HCT116 (cell line): ENCODE data around the gene DIPK1A. TPM values are rescaled to one million over a fixed set of nuclear protein-coding genes. Genes with fewer than 3 reads are reported as not detected.

Experiments used
- ATAC-seq: fragments of 200-7000 bp; cut with Tn5 transposase; 2 replicates; pipeline ENCODE4 v1.9.1; 2020; ENCODE audit warnings: mild to moderate bottlenecking, moderate library complexity
- BruUV-seq: library from RNA; stranded (reverse); fragments of 400-500 nt; replicated peaks from 2 replicates; lab custom pipeline; 2021; lab: Mats Ljungman, UMichigan
- CTCF ChIA-PET: fragments of 300-600 bp; sonication (Branson Sonifier 250); formaldehyde crosslinking; loops from one replicate; lab custom pipeline; 2021; ENCODE audit warnings: antibody characterized with exemption; lab: Charles Lee
- POLR2A ChIA-PET: fragments of 300-600, 350-600 bp; sonication (Branson Sonifier 250); formaldehyde crosslinking; loops from one replicate; lab custom pipeline; 2021; ENCODE audit warnings: antibody characterized with exemption; lab: Charles Lee
- RAD21 ChIA-PET, 2 experiments: fragments of 300-600 bp; sonication (Branson Sonifier 250); formaldehyde crosslinking; loops; one replicate each; lab custom pipeline; 2023; ENCODE audit warnings: low total read pairs in 2 of 2; ENCODE audit not compliant: uncharacterized antibody in 2 of 2, unreplicated experiment in 2 of 2, low non-redundant PET in 1 of 2; lab: Charles Lee
- DNase-seq: peaks from one replicate; pipeline ENCODE4 v3.0.0-alpha.2; 2010; ENCODE audit warnings: low read depth, low spot score
- H2AFZ ChIP-seq: fragments of 200-600 bp; shearing (Covaris generic), sonication (generic); 2 replicates; pipeline ENCODE4 v1.6.1; 2017; ENCODE audit warnings: low read depth, mixed run types, mixed read lengths, antibody characterized with exemption, low read length; ENCODE audit not compliant: poor library complexity, severe bottlenecking
- H3K27ac ChIP-seq: 2 replicates; pipeline ENCODE4 v1.5.1; 2012; ENCODE audit warnings: low read depth, low read length
- H3K27me3 ChIP-seq: fragments of 200-600 bp; sonication (generic); 2 replicates; pipeline ENCODE4 v1.6.1; 2016; ENCODE audit warnings: mixed run types, low read length, mixed read lengths; ENCODE audit not compliant: insufficient read depth
- H3K36me3 ChIP-seq, 2 experiments: fragments of 200-500 bp in 1 of 2; fragments of 200-600 bp in 1 of 2; sonication (Bioruptor generic) in 1 of 2; sonication (generic) in 1 of 2; 2 replicates each; pipeline versions ENCODE4 v1.5.1 to v1.6.1; 2014 to 2016; ENCODE audit warnings: low read length in 2 of 2, inconsistent platforms in 1 of 2, mixed read lengths in 1 of 2, mixed run types in 1 of 2; ENCODE audit not compliant: insufficient read depth in 2 of 2, control insufficient read depth in 1 of 2
- H3K4me1 ChIP-seq, 2 experiments: fragments of 200-600 bp in 1 of 2; sonication (generic) in 1 of 2; 2 replicates each; pipeline versions ENCODE4 v1.5.1 to v1.6.1; 2012 to 2017; ENCODE audit warnings: low read length in 2 of 2, inconsistent platforms in 1 of 2, mild to moderate bottlenecking in 1 of 2, mixed read lengths in 1 of 2, mixed run types in 1 of 2, moderate library complexity in 1 of 2; ENCODE audit not compliant: insufficient read depth in 2 of 2, control insufficient read depth in 1 of 2
- H3K4me2 ChIP-seq: fragments of 200-600 bp; sonication (generic); 2 replicates; pipeline ENCODE4 v1.6.1; 2017; ENCODE audit warnings: mixed run types, low read length, mixed read lengths
- H3K4me3 ChIP-seq, 2 experiments: fragments of 200-600 bp in 1 of 2; sonication (generic) in 1 of 2; replicated peaks in 1 of 2; 2 replicates each; pipeline ENCODE4 v1.5.1; 2011 to 2016; ENCODE audit warnings: low read length in 2 of 2, control low read depth in 1 of 2, low read depth in 1 of 2, mild to moderate bottlenecking in 1 of 2, mixed read lengths in 1 of 2, mixed run types in 1 of 2
- H3K79me2 ChIP-seq: fragments of 200-600 bp; sonication (generic); 2 replicates; pipeline ENCODE4 v1.6.1; 2017; ENCODE audit warnings: mild to moderate bottlenecking, mixed run types, low read length, moderate library complexity, mixed read lengths; ENCODE audit not compliant: insufficient read depth
- H3K9ac ChIP-seq: fragments of 200-600 bp; sonication (generic); 2 replicates; pipeline ENCODE4 v1.6.1; 2016; ENCODE audit warnings: low read length, mixed read lengths
- H3K9me2 ChIP-seq: fragments of 200-600 bp; sonication (generic), shearing (Covaris generic); 2 replicates; pipeline ENCODE4 v1.6.1; 2017; ENCODE audit warnings: mixed run types, mild to moderate bottlenecking, moderate library complexity; ENCODE audit not compliant: insufficient read depth
- H3K9me3 ChIP-seq, 2 experiments: fragments of 200-500 bp in 1 of 2; fragments of 200-600 bp in 1 of 2; sonication (Bioruptor generic) in 1 of 2; sonication (generic) in 1 of 2; 2 replicates each; pipeline ENCODE4 v1.6.1; 2014 to 2017; ENCODE audit warnings: low read length in 2 of 2, mixed read lengths in 2 of 2, inconsistent platforms in 1 of 2, low read depth in 1 of 2, mild to moderate bottlenecking in 1 of 2, mixed run types in 1 of 2, moderate library complexity in 1 of 2; ENCODE audit not compliant: control insufficient read depth in 1 of 2, insufficient read depth in 1 of 2
- H4K20me1 ChIP-seq: fragments of 200-600 bp; sonication (generic), shearing (Covaris generic); 2 replicates; pipeline ENCODE4 v1.6.1; 2017; ENCODE audit warnings: mixed run types, mild to moderate bottlenecking, moderate library complexity; ENCODE audit not compliant: insufficient read depth
- CBX3 ChIP-seq: IDR thresholded peaks from 2 replicates; pipeline ENCODE4 v1.6.1; 2012; ENCODE audit warnings: low read depth
- POLR2AphosphoS5 ChIP-seq: IDR thresholded peaks from 2 replicates; pipeline ENCODE4 v1.6.1; 2011; ENCODE audit warnings: mild to moderate bottlenecking, low read depth, low read length, moderate library complexity
- RAD21 ChIP-seq: IDR thresholded peaks from 2 replicates; pipeline ENCODE4 v1.6.1; 2012; ENCODE audit warnings: low read depth, mild to moderate bottlenecking
- SIN3A ChIP-seq: IDR thresholded peaks from 2 replicates; pipeline ENCODE4 v1.6.1; 2012; ENCODE audit warnings: low read depth
- SP1 ChIP-seq: IDR thresholded peaks from 2 replicates; pipeline ENCODE4 v1.6.1; 2012; ENCODE audit warnings: low read depth
- SRF ChIP-seq: IDR thresholded peaks from 2 replicates; pipeline ENCODE4 v1.6.1; 2012; ENCODE audit warnings: low read depth
- YY1 ChIP-seq: IDR thresholded peaks from 2 replicates; pipeline ENCODE4 v1.6.1; 2011; ENCODE audit warnings: low read length, low read depth, moderate library complexity, mild to moderate bottlenecking; ENCODE audit not compliant: insufficient replicate concordance; ENCODE audit errors: extremely low read depth
- intact Hi-C: fragments of 100-400 bp; cut with micrococcal nuclease; formaldehyde crosslinking; loops from 2 replicates; pipeline ENCODE4 v1.10.0; 2022
- total RNA-seq: library from RNA; stranded (reverse); gene quantifications from one replicate; pipeline ENCODE4 v1.2.1, GENCODE V29; 2021; ENCODE audit not compliant: unreplicated experiment

The DIPK1A gene
- total RNA-seq, 1 experiment from 2014 or later: 4.3 TPM

DNA sequence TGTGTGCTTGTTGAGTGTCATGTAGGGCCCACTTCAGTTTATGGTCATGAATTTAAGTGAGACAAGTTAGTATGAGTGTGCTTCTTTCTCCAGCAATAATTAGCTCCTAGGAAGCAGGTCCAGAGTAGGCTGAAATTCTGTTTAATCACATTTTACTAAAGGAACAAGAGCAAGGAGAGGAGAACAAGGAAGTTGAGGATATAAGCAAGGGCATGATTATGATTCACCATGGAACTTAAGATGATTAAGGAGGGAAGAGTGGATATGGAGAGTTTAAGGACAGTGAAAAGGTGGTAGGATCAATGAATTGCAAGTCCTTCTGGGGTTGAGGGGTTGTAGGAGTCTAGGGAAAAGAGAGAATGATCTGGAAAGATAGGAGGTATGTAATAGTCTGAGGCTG is 3.1 kb upstream of the DIPK1A start (continued):
- TF ChIP-seq CBX3 (no peak), POLR2AphosphoS5 (no peak), RAD21 (no peak)

DNA sequence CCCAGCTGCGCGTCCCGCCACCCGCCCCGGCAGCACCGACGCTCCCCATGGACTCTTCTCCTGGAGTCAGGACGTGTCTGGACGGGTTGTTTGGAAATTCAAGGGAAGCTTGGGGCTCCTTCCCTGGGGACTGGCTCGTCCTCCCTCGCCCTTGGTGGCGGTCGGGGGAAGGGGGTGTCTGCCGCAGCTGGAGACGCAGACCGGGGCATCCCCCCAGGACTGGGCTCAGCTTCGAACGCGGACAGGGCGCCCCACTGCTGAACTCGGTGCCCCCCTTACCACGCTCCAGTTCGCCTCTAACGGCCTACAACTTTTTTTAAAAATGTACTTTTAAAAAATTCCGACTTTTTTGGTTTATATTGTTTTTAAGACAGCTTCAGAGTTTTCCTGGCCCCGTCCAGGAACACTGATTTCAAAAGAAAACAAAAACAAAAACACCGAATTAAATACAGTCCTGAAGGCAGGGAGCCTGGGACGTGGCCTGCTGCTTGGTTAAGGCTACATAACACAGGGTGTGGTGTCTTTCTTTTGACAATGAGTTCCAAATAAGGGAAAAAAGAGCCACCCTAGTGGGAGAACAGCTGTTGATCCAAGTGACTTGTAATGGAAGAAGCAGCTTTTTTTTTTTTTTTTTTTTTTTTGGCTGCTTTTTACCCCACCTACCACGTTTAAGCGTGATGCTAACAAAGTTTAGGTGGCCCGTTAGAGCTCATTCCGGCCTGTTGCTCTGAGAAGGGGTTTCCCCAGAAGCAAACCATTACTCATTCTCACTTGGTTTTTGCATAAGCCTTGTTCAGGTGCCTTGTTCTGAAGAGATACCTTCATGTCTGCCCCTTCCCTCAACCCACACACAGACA is 862 bp upstream of the DIPK1A start:
- Histone ChIP-seq H3K9ac (peak overlapping the region; percentile 69), H3K79me2 (no peaks in the 10 kb centered on the region), H2AFZ (no peak overlapping the region), H3K9me3 (no peaks in the 10 kb centered on the region), H3K27ac (peak overlapping the region; percentile 71; the same call in 1 of the 2 replicates), H3K4me1 (peaks cover 0 to 21% of the 10 kb centered on the region in 2 experiments; a peak in 2 of 4 replicates), H3K4me3 (peak overlapping the region; percentile 63 to 71), H3K36me3 (no peaks in the 10 kb centered on the region), H4K20me1 (no peaks in the 10 kb centered on the region), H3K4me2 (peak overlapping the region; percentile 97), H3K27me3 (no peaks in the 10 kb centered on the region), H3K9me2 (no peaks in the 10 kb centered on the region)
- TSS peak; percentile 69 for BruUV-seq
- RAD21 ChIA-PET: no interaction called here
- ATAC-seq (no peak), DNase-seq (peak; percentile 42)
- intact Hi-C loops: no loop called here
- POLR2A ChIA-PET: interaction anchor here (0.8 kb wide), 1 partner anchor 117 kb away, joined by 3 read pairs; the partner anchor contains the start of gene MTF2
- TF ChIP-seq YY1 (no peak), SP1 (peak; percentile 21; the same call in 1 of the 2 replicates), SRF (peak; percentile 92), SIN3A (0 out of 2 replicates have a peak, but pooled peaks have one; percentile 27)
- CTCF ChIA-PET: interaction anchor here (1.0 to 3.8 kb wide), 3 partner anchors 32 to 342 kb away, joined by 3 to 21 read pairs (median 9); no protein-coding TSS in a partner anchor
